Mucosa of descending colon (tissue), 3 donors: ENCODE measurements around the gene CNOT6L. TPM values are rescaled to one million over a fixed set of nuclear protein-coding genes. Genes with fewer than 3 reads are reported as not detected.
A peak's percentile ranks its signal among the peaks of the same experiment; 100 is the strongest.

Experiments used
- ATAC-seq: fragments of 200-7000 bp; cut with Tn5 transposase; one replicate; pipeline ENCODE4 v1.9.1; 2020; ENCODE audit warnings: mild to moderate bottlenecking, moderate library complexity
- DNase-seq, 3 donors: peaks; one replicate each; pipeline ENCODE4 v3.0.0-alpha.2; 2020
- H3K36me3 ChIP-seq: fragments of 200-600 bp; one replicate; pipeline ENCODE4 v1.8.0; 2021; ENCODE audit warnings: low read depth, mild to moderate bottlenecking
- H3K4me1 ChIP-seq: fragments of 200-600 bp; one replicate; pipeline ENCODE4 v1.8.0; 2021; ENCODE audit warnings: low read depth, mild to moderate bottlenecking
- H3K4me3 ChIP-seq: fragments of 200-600 bp; one replicate; pipeline ENCODE4 v1.8.0; 2021; ENCODE audit warnings: mild to moderate bottlenecking
- H3K9me3 ChIP-seq: fragments of 200-600 bp; one replicate; pipeline ENCODE4 v1.8.0; 2021; ENCODE audit warnings: mild to moderate bottlenecking
- intact Hi-C, 2 donors: fragments of 100-400 bp; cut with DNase I in 1 of 2; cut with micrococcal nuclease in 1 of 2; formaldehyde crosslinking; loops; one replicate each; pipeline versions ENCODE4 v1.11.0 to v1.11.1; 2022; cut with DNase I, micrococcal nuclease
- total RNA-seq, 3 donors: library from RNA; stranded (reverse); fragmentation: NEBNext Ultra II Directional in 2 of 3; extraction: Animal tissue kit (Norgen Biotek cat#: 25700) in 2 of 3; gene quantifications; one replicate each; pipeline versions ENCODE4 v1.2.1 to v1.2.4, GENCODE V29; 2021 to 2023
- TF ChIP-seq, protein P1 (sequence below): fragments of 200-600 bp; IDR thresholded peaks from one replicate; pipeline ENCODE4 v1.8.0; 2022; ENCODE audit warnings: antibody characterized with exemption, mild to moderate bottlenecking
- donor health status: DM: no; HTN: no; CAD: no; lungs with moderate emphysema.
- donor health status: DM: no; HTN: no; CAD: no.
- donor health status: DM: no; HTN: yes; CAD: no.

The CNOT6L gene
- total RNA-seq, 3 donors from 2014 or later: 38.5 to 51.0 (median 42.7) TPM

- Histone ChIP-seq H3K36me3 (no peaks in the 10 kb centered on the region), H3K4me1 (peaks cover 25% of the 10 kb centered on the region), H3K9me3 (no peaks in the 10 kb centered on the region), H3K4me3 (peak overlapping the region; percentile 73)
- peak; percentile 88 for ATAC-seq
- TF ChIP-seq, protein P1, sequence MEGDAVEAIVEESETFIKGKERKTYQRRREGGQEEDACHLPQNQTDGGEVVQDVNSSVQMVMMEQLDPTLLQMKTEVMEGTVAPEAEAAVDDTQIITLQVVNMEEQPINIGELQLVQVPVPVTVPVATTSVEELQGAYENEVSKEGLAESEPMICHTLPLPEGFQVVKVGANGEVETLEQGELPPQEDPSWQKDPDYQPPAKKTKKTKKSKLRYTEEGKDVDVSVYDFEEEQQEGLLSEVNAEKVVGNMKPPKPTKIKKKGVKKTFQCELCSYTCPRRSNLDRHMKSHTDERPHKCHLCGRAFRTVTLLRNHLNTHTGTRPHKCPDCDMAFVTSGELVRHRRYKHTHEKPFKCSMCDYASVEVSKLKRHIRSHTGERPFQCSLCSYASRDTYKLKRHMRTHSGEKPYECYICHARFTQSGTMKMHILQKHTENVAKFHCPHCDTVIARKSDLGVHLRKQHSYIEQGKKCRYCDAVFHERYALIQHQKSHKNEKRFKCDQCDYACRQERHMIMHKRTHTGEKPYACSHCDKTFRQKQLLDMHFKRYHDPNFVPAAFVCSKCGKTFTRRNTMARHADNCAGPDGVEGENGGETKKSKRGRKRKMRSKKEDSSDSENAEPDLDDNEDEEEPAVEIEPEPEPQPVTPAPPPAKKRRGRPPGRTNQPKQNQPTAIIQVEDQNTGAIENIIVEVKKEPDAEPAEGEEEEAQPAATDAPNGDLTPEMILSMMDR: no peak
- peak; percentile 95 to 96 (median 96) for DNase-seq
- intact Hi-C loops: no loop called here
These were observed 878 bp upstream of the CNOT6L start for GRCh38 chr4:77819843-77820648.

- intact Hi-C loops: no loop called here
- DNase-seq: peak in 2 of 3 donors; percentile 66 to 70
- TF ChIP-seq, protein P1: no peak
- Histone ChIP-seq H3K36me3 (no peaks in the 10 kb centered on the region), H3K9me3 (no peaks in the 10 kb centered on the region), H3K4me3 (peak overlapping the region; percentile 73), H3K4me1 (peaks cover 25% of the 10 kb centered on the region)
- peak; percentile 24 for ATAC-seq
These were observed 255 bp upstream of the CNOT6L start for GRCh38 chr4:77819404-77819842.

- TF ChIP-seq, protein P1: no peak
- DNase-seq: peak; percentile 79 to 88 (median 83)
- intact Hi-C loops: no loop called here
- peaks cover 33% of the 10 kb centered on the region for H3K4me1 ChIP-seq
- H3K36me3 ChIP-seq: no peaks in the 10 kb centered on the region
- H3K9me3 ChIP-seq: no peaks in the 10 kb centered on the region
- peak overlapping the region; percentile 73 for H3K4me3 ChIP-seq
- ATAC-seq: peak; percentile 69
These were observed 1.0 kb downstream of the CNOT6L start for GRCh38 chr4:77818073-77818601.

DNA sequence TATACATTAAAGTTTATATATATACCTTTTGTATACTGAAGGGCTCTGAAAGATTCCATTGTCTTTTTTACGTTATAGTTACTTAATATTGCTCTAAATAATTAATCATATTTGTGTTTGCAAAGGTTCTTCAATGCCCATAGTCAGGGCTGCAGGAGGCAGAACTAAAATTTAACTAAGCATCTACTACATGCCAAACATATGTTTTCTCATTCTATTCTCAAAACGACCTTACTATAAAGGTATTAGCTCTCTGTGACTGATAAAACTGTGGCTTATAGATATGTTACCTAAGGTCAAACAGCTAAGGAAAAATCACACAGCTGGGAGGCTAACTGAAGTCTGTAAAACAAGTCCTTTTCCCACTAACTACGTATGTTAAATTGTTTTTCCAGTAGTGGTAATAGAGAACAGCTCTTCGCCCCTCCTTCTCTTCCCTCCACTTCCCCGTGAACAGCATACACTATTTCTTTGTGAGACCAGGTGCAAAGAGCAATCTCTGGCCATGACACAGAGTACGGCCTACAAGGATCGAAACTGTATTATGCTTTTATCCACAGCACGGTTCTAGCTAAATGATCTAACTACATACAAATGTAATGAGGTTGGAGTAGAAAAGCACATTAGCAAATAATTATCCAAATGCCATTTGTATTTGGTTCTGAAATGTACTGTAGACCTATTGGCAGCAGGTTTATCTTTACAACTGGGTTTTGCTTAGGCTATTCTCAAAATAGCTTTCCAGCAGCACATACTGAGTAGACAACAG is 1.7 kb downstream of the CNOT6L start:
- Histone ChIP-seq H3K9me3 (no peaks in the 10 kb centered on the region), H3K4me1 (peaks cover 33% of the 10 kb centered on the region), H3K36me3 (no peaks in the 10 kb centered on the region), H3K4me3 (no peak overlapping the region)
- ATAC-seq (peak; percentile 33), DNase-seq (peak in 1 of 3 donors; percentile 58)
- intact Hi-C loops: no loop called here
- TF ChIP-seq, protein P1: no peak

GRCh38 chr4:77816546-77816945 is 2.6 kb downstream of the CNOT6L start:
- Histone ChIP-seq H3K4me1 (peaks cover 33% of the 10 kb centered on the region), H3K9me3 (no peaks in the 10 kb centered on the region), H3K4me3 (no peak overlapping the region), H3K36me3 (no peaks in the 10 kb centered on the region)
- TF ChIP-seq, protein P1: no peak
- no peak for DNase-seq
- ATAC-seq: no peak
- intact Hi-C loops: no loop called here
